GM18511 (cell line): ENCODE data around the gene RBM7.

Experiments used
- ATAC-seq: cut with Tn5 transposase; IDR thresholded peaks from one replicate; pipeline ENCODE4 v1.9.1; 2021; ENCODE audit warnings: mild to moderate bottlenecking, moderate library complexity; ENCODE audit not compliant: unreplicated experiment

RBM7 gene, protein sequence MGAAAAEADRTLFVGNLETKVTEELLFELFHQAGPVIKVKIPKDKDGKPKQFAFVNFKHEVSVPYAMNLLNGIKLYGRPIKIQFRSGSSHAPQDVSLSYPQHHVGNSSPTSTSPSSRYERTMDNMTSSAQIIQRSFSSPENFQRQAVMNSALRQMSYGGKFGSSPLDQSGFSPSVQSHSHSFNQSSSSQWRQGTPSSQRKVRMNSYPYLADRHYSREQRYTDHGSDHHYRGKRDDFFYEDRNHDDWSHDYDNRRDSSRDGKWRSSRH

DNA sequence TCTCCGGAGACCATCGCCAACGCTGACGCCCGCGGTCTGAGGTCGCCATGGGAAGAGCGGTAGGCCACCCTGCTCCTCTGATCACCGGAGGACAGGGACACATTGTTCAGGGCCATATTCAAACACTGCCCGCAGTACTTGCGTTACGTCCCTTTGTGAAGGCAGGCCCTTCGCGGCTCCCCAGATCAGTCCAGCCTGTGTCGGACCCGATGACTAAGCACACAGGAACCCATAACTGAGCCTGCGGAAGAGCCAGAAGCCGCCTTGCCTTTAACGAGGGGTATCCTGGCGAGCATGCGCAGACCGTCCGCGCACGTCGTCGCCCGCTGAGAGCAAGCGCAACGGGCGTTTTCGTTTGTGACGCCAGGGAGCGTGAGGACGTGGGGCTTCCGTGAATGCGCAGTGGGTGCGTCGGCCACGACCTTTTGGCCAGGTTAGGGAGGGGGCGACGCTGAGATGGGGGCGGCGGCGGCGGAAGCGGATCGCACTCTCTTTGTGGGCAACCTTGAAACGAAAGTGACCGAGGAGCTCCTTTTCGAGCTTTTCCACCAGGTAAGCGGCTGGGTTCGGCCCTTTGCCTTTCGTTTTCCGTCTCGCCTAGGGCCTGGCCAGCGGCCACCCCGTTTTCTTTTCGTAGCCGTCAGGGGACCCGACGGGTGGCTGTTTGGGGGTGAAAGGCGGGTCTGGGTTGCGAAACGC, at the start of gene RBM7, which contains the start of gene C11orf71:
Gene RBM7 (plus strand): TSS at position 451 of the 699 bp plus-strand sequence. CDS start 6 bp downstream, at position 457.
Gene C11orf71 (minus strand): TSS at position 296 of the 699 bp plus-strand sequence. CDS start 180 bp downstream, at position 116.
- ATAC-seq: peak; percentile 96

DNA sequence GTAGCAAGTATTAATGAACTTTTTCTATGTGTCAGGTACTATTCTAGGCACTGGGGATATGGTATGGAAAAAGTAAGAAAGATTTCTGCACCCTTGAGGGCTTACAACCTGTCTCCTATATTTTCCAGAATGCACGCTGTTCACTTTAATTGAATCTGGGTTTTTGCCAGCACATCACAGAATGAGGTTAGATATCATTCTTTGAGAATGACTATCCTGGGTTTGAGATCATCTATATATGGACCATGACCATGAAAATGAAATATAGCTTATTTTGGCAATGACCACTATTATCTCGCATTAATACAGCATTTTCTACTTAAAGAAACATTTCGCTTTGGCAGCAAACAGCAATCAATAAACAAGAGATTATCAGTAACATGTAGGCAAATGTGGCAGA, 47.0 kb upstream of the RBM7 start:
- no peak for ATAC-seq

DNA sequence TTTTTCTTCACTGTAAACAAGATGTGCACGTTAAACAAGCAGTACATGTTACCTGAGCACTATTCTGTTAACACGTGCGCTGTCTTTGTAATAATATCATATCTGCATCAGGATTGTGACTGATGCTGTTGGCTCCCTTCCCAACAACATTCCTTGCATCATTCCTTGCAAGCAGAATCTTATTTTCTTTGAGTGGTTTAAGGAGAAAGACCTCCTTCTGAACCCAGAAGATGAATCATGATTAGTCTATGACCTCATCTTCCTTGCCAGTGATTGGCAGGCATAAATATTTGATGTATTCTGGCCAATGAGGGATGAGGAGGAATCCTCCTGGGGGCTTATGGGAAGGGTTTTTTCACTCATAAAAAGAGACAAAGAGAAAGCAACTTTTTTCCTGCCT, 46.4 kb upstream of the RBM7 start:
- ATAC-seq: no peak

DNA sequence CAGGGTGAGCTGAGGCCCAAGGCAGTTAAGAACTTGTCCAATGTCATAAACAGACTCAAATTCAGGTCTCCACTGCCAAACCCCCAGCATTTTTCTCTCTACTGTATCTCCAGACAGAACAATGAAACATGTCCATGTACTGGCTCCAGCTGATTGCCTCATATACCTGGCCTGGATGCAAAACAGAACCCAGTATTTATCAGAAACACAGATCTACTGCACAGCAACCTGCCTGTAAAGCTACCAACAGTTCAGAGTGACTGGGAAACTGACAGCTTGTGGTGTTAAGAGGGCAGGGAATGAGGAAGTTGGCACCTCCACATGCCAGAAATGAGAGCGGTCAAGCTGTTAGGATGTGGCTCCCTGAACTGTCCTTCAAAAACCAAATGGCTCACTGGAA, 41.8 kb upstream of the RBM7 start:
- no peak for ATAC-seq

DNA sequence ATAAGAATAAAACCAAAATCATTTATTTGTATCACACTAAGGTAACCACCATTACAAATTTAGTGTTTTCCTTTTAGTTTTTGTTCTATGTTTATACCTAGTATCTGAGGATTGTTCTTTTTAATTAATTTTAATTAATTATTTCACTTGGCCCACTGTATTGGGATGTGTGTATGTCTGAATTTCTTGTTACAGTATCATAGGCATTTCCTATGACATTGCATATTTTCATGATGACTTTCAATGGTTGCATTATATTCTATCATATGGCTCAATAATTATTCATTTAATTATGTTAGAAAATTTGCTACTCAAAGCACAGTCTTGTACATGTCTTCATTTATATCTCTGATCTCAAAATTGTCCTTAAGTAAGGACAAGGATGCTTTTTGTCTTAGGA, 41.1 kb upstream of the RBM7 start:
- ATAC-seq: no peak

DNA sequence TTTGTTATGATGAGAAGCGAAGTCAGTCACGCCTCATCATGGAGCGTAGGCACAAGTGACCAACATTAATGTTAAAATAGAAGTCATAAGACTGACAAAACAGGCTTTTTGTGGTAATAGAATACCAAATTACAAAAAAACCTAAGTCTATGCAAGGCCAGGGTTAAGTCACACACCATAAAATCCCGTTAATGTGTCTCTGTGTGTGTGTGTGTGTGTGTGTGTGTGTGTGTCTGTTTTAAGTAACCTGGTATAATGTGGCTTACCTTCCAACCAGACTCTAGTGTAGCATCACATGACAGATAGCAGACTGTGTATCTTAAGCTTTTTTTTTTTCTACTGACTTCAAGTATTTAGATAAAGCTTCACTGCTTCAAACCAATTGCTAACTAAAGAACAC, 38.1 kb upstream of the RBM7 start:
- no peak for ATAC-seq

DNA sequence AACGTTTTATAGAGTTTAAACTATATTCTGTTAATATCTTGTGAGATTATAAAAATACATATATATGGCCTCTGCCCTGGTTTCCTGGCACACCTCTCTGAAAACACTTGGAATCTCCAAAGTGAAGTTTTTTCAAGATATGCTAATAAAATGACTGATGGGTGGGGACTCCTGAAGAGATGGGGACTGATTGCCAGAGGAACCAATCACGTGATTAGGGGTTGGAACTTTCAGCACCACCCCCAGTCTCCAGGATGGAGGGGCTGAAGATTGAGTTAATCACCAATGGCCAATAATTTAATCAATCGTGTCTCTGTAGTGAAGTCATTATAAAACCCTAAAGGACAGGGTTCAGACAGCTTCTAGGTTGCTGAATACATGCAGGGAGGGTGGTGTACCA, 37.5 kb upstream of the RBM7 start:
- ATAC-seq: no peak

DNA sequence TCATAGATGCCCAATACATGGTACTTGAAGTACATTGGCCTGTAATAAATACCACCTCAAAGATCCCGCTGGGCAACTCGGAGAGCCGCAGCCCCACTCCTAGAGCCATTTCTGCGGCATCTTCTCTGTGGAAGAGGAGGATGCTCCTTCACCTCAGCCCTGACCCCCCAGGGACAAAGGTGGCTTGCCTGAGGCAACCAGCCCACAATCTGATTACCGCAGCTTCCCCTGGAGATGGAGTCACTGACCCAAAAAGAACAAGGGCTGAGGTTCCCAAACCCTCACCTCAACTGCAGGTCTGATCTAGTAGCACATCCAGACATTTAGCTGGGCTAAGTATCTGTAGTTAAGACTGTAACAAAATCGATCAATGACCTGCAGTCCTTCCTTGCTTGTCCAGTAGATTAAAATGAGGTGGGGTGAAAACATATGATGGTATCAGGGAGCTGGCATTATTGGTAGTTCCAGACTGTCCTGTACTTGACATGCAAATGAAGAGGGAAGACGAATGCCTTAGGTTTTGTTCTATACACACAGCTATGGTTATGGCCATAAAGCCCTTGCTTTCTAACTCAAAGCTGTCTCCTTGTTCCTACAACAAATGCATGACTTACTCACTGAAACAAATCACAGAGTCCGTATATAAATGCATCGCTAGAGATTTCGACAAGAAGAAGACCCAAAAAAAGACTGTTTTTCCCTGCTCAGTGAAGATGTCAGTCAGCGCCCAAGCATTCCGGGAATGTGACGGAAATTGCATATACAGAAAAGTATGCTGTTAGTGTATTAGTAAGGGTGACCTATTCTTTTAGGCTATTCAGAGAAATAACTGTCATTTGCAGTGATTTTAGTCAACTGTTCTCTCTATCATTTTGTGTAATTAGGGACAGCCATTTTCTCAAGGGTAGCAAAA, 33.9 kb upstream of the RBM7 start:
- no peak for ATAC-seq

DNA sequence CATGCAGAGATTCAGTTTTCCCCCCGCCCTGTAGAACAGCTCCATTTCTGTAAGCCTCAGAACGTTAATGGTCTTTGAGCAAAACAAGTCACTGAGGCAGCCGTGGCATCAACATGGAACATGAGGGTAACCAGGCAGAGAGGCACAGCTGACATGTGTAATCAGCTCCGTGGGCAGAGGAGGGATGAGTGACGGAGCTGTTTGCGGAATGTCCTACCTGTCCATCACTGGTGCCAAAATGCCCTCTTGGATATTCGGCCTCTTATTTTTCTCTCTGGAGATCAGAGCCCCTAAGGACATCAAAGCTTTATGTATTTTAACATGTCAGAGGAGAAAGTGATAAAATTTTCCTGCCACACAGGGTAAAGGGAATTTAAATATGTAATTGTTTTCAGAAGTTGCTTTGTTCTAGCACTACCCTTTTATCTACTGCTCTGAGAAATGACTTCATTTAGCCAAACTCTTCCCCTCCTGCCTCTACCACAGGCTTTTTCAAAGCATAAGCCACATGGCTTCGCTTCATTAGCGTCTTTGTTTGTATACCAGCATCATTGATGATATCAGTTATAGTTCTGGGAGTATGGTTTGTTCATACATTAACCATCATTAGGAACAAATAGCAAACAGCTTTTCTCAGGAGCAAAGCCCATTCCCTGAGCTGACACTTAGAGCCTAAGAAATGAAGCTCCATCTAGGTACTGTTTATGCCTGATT, 33.1 kb upstream of the RBM7 start:
- no peak for ATAC-seq

DNA sequence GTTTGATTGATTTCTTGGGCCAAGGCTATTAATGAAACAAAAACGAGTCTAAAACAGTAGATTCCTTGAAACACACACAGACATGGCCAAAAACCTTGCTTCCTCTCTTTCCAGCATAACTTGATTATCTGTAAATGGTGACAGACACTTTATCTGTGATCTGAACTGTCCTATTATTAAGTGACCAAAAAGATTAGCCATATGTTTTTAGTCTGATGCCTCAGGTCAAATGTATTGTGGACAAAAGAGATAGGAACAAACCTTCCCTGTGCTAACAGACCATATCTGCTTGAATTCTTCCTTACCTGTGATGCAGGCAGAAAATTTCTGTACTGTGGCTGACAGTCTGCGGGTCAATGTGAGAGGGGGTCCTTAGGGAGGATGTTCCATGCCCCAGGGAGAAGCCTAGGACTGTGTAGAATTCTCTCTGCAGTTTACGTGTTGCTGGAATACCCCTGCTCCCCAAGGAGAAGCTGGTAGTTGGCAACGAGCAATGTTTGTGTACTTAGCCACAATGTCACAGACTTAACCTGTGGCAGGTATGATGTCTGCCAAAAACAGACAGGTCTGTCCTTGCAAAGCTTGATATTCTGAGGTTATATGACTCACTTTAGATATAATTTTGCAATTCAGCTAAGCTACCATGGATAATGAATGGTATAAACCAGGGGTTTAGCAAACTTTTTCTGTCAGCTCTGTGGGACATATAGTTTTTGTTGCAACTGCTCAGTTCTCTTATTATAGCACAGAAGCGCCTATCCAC, 31.4 kb upstream of the RBM7 start:
- no peak for ATAC-seq

DNA sequence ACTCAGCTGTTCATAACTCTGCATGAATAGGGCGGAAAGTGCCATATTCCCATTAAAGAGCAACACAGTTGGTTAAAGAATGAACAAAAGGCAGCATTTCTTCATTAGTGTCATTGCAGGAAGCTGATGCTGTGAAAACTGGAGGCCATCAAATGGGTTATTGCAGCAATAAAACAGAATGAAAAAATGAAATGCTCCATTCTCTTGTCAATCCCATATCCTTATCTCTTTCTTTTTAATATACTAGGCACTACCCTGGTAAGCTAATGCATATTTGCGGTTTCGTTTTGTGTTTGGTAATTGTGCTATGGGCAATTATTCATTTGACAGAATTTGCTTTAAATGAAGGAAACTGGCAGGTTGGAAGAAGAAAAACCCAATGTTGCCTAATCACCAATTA, 25.4 kb upstream of the RBM7 start:
- ATAC-seq: no peak

DNA sequence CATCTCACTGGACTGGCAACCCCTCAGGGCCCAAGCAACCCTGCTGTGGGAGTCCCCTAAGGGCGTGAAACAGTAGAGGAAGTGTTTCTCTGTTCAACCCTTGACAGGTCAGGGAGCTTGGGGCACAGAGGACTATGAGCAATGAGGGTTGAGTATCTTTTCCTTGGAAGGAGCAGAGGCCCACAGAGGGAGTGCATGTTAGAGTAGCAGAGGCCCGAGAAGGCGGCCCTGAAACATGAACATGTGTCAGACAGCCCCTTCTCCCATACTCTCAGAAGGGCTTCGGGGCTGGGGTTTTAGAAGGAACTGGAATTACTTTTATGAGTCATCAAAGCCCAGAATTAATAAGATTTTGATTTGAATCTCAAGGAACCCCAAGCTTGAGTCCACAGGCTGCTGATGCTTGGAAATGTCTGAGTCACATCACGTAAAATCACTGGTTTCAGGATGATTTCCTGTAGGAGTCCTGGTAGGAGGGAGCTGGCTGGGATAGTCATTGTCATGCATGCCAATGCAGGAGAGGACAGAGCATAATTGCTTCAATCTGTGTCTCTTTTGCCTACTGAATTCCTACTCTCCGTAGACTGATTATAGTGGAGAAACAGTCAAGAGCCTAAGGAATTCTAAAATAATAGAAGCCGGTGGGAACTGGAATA, 22.7 kb upstream of the RBM7 start:
- ATAC-seq: no peak

DNA sequence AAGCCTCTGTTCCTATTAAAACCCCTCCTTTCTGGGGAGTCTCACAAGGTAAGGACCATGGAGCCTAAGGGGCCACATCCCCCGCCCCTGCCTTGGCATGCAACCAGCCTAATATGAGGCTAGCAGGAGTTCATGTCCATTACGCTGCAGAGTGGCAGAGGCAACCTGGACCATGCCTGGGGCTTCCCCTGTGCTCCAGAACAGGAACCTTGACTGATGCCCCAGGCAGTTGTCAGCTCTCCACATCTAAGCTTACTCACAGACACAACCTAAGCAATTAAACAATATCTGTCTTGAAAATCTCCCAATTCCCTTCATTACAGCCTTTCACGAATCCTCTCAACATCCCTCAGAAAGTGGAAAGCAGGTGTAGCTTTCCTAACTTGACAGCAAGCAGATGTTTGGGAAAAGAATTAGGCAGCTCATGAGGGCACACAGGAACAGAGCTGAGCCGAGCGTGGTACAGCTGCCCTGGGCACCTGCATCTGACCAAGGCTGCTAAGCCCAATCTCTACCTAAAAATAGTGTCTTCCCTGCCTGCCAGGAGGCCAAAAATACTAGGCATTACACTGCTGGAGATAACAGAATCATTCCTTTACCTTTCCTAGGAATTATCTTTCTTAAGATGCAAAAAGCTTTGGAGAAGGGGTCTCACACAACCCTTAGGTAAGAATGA, 20.9 kb upstream of the RBM7 start:
- no peak for ATAC-seq

DNA sequence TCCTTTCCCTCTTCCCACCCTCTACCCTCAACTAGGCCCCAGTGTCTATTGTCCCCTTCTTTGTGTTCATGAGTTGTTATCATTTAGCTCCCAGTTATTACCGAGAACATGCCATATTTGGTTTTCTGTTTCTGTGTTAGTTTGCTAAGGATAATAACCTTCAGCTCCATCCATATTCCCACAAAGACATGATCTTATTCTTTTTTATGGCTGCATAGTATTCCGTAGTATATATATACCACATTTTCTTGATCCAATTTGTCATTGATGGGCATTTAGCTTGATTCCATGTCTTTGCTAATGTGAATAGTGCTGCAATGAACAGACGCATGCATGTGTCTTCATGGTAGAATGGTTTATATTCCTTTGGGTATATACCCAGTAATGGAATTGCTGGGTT, 18.0 kb upstream of the RBM7 start:
- no peak for ATAC-seq

DNA sequence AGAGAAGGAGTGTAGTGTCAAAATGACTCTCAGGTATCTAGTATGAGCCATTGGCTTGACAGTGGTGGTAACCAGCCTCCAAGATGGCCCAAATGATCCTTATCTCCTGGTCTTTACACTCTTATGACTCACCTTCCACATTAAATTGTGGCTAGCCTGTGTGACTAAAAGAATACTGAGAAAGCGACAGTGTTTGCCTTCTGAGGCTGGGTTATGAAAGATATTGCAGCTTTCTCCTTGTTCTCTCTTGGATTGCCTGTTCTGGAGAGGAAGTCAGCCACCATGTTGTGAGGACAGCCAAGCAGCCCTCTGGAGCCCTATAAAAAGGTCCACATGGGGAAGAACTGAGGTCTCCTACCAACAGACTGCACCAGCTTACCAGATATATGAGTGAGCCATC, 16.0 kb upstream of the RBM7 start:
- ATAC-seq: no peak

DNA sequence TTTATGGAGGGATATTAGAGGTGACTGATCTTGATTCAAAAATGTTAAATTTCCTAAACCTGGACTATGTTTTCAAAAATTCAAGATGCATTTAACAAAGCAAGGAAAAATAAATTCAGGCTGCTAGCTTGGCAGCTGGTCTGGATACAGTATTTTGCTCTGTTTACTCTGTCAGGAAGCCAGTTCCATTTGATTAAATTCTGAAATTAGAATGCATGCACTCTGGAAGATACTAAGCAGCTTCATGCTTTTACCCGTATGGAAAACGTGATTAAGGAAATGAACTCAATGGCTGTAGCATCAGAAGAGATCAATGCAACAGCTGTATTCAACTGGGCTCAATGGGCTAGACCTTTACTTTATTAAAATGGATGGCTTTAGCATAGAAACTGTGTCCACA, 14.3 kb upstream of the RBM7 start:
- no peak for ATAC-seq

DNA sequence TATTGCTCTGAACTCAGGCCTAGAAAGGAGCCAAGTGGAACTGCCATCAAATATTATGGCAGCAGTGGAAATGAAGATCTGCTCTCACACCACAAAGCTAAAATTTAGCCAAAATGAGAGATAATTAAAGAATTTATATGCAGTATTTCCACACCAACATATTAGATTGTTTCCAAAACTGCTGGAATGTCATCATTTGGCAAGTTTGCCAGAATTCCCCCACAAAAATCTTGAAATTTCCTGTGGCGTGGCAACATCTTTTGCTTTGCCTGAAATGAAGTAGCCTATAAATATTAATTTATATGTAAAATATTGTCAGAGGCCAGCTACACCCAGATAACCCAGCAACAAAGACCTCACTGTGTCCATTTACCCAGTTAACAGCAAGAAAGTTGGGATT, 13.9 kb upstream of the RBM7 start:
- no peak for ATAC-seq

DNA sequence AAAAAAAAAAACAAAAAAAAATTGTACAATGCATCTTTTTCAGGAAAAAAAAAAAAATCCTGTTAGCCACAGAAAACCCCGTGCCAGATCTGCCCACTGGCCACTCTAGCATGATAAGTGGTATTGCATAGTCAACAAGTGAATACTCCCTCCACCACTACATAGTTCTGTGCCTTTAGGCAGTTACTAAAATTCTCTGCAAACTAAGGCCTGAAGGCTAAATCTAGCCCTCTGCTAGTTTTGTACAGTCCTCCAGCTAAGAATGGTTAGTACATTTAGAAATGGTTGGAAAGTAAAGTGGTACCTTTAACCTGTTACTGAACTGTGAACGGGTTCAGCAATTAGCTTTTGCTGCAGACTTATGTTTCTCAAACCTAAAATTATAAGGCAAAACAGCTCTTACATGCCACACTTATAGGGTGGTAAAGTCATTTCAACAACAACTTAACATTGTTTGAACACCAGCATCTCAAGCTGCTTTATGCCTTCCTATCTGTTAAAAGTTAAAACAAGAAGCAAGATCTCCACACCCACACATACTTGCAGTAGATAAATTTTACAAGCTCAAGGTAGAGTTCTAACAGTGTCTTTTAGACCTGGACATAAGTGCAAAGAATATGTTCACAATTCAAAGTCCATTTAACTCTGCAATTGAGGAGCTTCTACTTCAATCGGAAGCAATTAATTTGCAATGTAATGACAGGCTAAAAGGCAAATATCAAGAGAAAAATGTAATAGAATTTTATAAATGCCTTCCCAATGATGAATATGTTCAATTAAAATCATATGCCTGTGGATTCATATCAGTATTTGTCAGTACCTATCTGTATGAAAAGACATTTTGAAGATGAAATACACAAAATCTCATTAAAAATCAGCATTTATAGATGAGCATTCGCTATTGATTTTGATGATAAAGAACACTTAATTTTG, 7.5 kb upstream of the RBM7 start:
- ATAC-seq: no peak
